ENCODE results near the gene IGSF6.
"Not testable (repeated sequence)": the region's sequence is repeated elsewhere in the genome, so short reads cannot be mapped to it uniquely, and the experiment has no call there.

DNA sequence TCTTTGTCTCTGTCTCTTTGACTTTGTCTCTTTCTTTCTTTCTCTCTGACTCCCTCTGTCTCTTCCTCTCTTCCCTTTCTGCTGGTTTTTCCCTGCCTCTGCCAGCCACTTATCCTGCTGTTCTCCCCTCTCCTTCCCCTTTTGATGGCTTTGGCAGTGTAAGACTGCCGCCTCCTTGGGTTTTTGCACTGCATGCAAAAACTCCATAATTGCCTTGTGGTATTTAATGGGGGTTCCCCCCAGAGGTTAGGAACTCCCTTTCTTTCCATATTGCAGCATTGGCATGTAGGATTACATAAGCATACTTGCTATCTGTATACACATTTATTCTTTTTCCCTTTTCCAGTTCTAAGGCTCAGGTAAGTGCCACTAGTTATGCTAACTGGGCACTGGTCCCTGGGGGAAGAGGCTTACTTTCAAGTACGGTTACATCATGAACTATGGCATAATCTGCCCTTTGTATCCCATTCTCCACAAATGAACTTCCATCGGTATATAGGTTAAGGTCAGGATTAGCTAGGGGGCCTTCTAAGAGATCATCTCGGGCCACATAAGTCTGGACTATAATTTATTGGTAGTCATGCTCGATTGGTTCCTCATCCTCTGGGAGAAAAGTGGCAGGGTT lies 20.3 kb downstream of the IGSF6 start:
- TF ChIP-seq SP1 (CRISPR knock-in tag; IDR thresholded peaks at IDR 0.05); TBP (optimal IDR thresholded peaks at IDR 0.05; ENCODE audit: low read depth, low read length): not testable (repeated sequence)
